CD4-positive, alpha-beta T cell treated with Interleukin-6 at 100 ng/mL for 8 hours (primary cell): ENCODE data around the gene TMEM156.

Experiments
- DNase-seq: peaks from one replicate; pipeline ENCODE4 v3.0.0-alpha.2; 2020; ENCODE audit warnings: mixed read lengths, low spot score

The TMEM156 gene

DNA sequence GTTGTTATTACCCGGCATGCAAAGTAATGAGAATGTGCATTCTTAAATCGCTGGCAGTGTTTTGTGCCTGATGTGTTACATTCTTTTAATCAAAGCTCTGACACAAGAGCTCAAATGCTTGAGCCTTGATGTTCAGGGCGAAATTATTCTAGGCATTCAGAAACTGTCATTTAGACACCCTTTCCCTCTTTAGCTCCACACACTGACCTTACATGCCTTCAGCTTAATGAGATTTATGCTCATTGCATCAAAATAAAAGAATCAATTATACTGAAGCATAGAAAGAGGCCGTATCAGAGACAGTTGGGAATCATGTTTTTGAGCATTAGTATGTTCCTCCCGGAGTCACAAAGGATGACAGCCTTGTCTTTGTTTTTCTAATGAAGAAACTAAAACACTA lies 107.9 kb downstream of the TMEM156 start:
- DNase-seq, result no peak

DNA sequence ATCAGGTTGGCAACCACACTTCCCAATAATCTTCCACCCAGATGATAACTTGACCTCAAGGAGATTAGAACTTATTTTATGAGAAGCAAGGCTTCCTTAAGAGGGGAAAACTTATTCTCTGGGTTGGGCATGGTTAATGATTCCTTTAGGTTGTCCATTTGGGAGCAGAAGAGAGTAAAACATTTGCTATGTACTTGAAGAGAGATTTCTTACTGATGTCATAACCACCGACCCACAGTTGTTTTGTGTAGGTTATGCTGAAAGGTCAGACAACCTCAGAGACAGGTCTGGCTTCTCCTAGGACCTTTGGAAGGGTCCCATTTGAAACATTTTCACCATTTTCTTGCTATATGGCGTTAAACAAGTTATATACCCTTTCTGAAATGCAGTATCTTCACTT lies 108.5 kb downstream of the TMEM156 start:
- no peak for DNase-seq

DNA sequence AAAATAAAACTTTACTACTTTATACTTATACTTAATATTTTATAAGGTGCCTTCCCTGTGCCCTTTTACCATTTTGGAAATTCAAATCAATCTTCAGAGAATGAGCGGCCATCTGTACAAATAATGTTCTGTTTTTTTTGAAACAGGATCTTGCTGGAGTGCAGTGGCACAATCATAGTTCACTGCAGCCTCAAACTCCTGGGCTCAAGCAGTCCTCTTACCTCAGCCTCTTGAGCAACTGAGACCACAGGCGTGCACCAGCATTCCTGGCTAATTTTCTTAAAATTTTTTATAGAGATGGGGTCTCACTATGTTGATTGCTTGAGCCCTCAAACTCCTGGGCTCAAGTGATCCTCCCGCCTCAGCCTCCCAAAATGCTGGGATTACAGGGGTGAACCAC lies 111.1 kb downstream of the TMEM156 start:
- no peak for DNase-seq

DNA sequence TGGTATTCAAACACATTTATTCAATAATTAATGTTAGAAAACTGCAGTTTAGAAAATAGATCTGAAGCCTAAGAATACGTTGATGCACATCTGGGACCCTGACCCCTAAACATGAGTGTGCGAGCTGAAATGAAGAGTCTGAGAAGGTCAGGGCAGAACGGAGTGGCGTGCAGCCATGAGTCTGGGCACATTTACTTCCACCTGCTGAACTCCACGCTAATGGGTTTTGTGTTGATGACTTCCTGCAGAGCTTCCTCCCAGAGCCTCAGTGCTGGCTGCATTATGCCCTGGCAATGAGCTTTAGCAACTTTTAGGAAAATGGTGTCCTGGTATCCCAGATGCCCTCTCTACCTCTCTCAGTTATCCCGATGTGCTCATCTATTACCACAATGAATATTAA lies 111.5 kb downstream of the TMEM156 start:
- no peak for DNase-seq

DNA sequence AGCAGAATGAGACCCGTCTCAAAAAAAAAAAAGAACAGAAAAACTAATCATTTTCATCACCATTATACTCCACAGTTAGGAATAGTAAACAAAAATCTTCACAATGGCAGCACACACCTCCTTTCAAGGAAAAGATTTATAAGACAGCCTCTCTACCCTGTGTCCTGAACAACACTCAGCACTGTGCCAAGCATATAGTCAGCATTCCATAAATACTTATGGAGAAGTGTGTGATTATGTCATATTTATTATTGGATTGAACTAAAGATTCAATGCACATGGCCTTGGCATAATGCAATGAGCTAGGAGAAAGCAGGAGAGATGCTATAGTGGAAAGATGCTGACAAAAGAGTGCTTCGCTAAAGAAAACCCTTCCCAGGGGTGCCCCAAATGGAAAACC lies 112.0 kb downstream of the TMEM156 start:
- no peak for DNase-seq

DNA sequence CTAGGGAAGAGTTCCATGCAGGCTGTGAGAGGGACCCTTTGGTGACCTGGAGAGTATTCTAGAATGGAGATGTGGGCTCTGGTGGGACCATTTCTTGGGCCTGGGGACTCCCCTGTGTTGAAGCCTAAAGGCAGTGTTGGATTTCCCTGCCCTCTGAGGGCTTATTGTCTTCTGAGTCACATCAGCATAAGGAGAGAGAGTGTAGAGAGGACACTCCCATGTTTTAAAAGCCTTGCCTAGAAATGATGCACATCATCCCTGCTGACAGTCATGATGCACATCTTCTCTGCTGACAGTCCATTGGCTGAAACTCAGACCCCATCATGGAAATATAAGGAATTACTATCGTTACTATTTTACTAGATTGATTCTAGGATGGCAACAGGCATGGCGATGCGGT lies 112.7 kb downstream of the TMEM156 start:
- no peak for DNase-seq

DNA sequence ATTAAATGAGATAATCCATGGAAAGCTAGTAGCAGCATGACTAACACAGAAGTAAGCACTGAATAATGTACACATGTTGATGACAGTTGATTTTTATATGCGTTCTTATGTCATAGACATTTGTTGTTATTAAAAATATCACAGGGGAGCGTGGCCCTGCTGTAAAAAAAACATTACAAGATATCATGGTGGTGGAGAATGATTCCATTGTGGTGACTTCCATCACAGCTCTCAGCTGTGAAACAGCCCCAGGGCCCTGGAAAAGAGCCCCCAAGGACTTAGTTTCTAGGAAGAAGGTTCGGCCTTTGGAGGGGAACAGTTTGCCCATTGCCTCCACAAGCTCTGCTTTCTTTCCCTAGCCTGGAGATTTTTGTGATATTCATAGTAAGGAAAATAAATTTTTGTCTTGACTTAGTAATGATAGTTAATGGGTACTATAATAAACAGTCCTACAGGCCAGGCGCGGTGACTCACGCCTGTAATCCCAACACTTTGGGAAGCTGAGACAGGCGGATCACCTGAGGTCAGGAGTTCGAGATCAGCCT lies 114.7 kb downstream of the TMEM156 start:
- no peak for DNase-seq
